NCI-H1930 (cell line): Measurements from ENCODE around the gene CACHD1.
"Not testable (repeated sequence)": the region's sequence is repeated elsewhere in the genome, so short reads cannot be mapped to it uniquely, and the experiment has no call there.

ENCODE experiments used
- DNase-seq, 2 experiments: peaks; one replicate each; lab custom pipeline; 2025; lab: John Stamatoyannopoulos, UW

The CACHD1 gene

GRCh38 chr1:64497088-64497883, 27.4 kb downstream of the CACHD1 start:
- no peak for DNase-seq

- DNase-seq = no peak
Observed at GRCh38 chr1:64498325-64498724, 28.4 kb downstream of the CACHD1 start.

- no peak for DNase-seq
Observed at GRCh38 chr1:64499011-64499410, 29.1 kb downstream of the CACHD1 start.

- no peak for DNase-seq
Observed at GRCh38 chr1:64499966-64500365, 30.0 kb downstream of the CACHD1 start.

- DNase-seq = no peak
Observed at GRCh38 chr1:64502083-64502482, 32.2 kb downstream of the CACHD1 start.

- DNase-seq = no peak
Observed at GRCh38 chr1:64502931-64503330, 33.0 kb downstream of the CACHD1 start.

- DNase-seq = peak; percentile 29 to 54
Observed at GRCh38 chr1:64505232-64505943, 35.5 kb downstream of the CACHD1 start.

- peak; percentile 54 to 55 for DNase-seq
Observed at GRCh38 chr1:64505944-64506655, 36.2 kb downstream of the CACHD1 start.

- DNase-seq = no peak
Observed at GRCh38 chr1:64508629-64509028, 38.7 kb downstream of the CACHD1 start.

GRCh38 chr1:64511044-64511443, 41.1 kb downstream of the CACHD1 start:
- DNase-seq = no peak

GRCh38 chr1:64512206-64512605, 42.3 kb downstream of the CACHD1 start:
- not testable (repeated sequence) for DNase-seq

- DNase-seq = no peak
Observed at GRCh38 chr1:64513545-64513944, 43.6 kb downstream of the CACHD1 start.

GRCh38 chr1:64514197-64514765, 44.4 kb downstream of the CACHD1 start:
- DNase-seq = no peak

GRCh38 chr1:64515427-64515826, 45.5 kb downstream of the CACHD1 start:
- DNase-seq = no peak

- DNase-seq = no peak
Observed at GRCh38 chr1:64516301-64516700, 46.4 kb downstream of the CACHD1 start.

GRCh38 chr1:64516803-64517568, 47.1 kb downstream of the CACHD1 start:
- no peak for DNase-seq

GRCh38 chr1:64517640-64518039, 47.7 kb downstream of the CACHD1 start:
- no peak for DNase-seq

GRCh38 chr1:64518692-64519481, 49.0 kb downstream of the CACHD1 start:
- no peak for DNase-seq

- no peak for DNase-seq
Observed at GRCh38 chr1:64519901-64520300, 50.0 kb downstream of the CACHD1 start.

GRCh38 chr1:64522740-64523139, 52.8 kb downstream of the CACHD1 start:
- DNase-seq = no peak
